ENCODE measurements around the gene ADGRV1. TPM values are rescaled to one million over a fixed set of nuclear protein-coding genes. Genes with fewer than 3 reads are reported as not detected.

Gene ADGRV1
- total RNA-seq, 1 donor from 2014 or later = 18.2 TPM

GRCh38 chr5:90641528-90641927 is 82.9 kb downstream of the ADGRV1 start:
- no peaks in the 10 kb centered on the region for H3K36me3 Mint-ChIP-seq (ENCODE audit: unreplicated experiment)
- no peak overlapping the region for H3K4me3 Mint-ChIP-seq (ENCODE audit: unreplicated experiment)
- no peaks in the 10 kb centered on the region for H3K27me3 Mint-ChIP-seq (ENCODE audit: unreplicated experiment)
- no peak for DNase-seq
- H3K4me1 Mint-ChIP-seq (ENCODE audit: low read depth, unreplicated experiment) = peaks cover 2% of the 10 kb centered on the region
- no peak for TF ChIP-seq CTCF (IDR thresholded peaks at IDR 0.05; ENCODE audit: partially characterized antibody, unreplicated experiment)
- H3K9me3 Mint-ChIP-seq (ENCODE audit: unreplicated experiment) = no peaks in the 10 kb centered on the region
- no peak overlapping the region for H3K27ac Mint-ChIP-seq (ENCODE audit: unreplicated experiment)

DNA sequence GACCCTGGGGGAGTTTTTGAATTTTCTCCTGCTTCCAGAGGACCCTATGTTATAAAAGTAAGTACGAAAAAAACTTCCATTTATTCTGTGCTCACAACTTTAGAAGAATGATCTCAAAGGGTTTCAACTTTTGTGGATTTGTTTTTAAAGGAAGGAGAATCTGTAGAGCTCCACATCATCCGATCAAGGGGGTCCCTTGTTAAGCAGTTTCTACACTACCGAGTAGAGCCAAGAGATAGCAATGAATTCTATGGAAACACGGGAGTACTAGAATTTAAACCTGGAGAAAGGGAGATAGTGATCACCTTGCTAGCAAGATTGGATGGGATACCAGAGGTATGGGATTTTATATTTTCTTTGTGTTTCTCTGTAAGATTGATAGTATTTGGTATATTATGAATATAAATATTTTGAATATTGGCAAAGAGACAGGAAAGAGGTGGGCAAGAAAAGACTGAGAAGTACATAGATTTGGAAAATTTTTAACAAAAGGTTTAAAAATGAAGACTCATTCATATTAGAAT is 84.2 kb downstream of the ADGRV1 start:
- no peak for DNase-seq
- no peak overlapping the region for H3K27ac Mint-ChIP-seq (ENCODE audit: unreplicated experiment)
- no peaks in the 10 kb centered on the region for H3K36me3 Mint-ChIP-seq (ENCODE audit: unreplicated experiment)
- H3K4me1 Mint-ChIP-seq (ENCODE audit: low read depth, unreplicated experiment) = peaks cover 2% of the 10 kb centered on the region
- H3K9me3 Mint-ChIP-seq (ENCODE audit: unreplicated experiment) = no peaks in the 10 kb centered on the region
- no peaks in the 10 kb centered on the region for H3K27me3 Mint-ChIP-seq (ENCODE audit: unreplicated experiment)
- no peak for TF ChIP-seq CTCF (IDR thresholded peaks at IDR 0.05; ENCODE audit: partially characterized antibody, unreplicated experiment)
- no peak overlapping the region for H3K4me3 Mint-ChIP-seq (ENCODE audit: unreplicated experiment)

- Mint-ChIP-seq H3K36me3 (ENCODE audit: unreplicated experiment) (no peaks in the 10 kb centered on the region), H3K4me3 (ENCODE audit: unreplicated experiment) (no peak overlapping the region), H3K4me1 (ENCODE audit: low read depth, unreplicated experiment) (peaks cover 2% of the 10 kb centered on the region), H3K9me3 (ENCODE audit: unreplicated experiment) (no peaks in the 10 kb centered on the region), H3K27ac (ENCODE audit: unreplicated experiment) (no peak overlapping the region), H3K27me3 (ENCODE audit: unreplicated experiment) (no peaks in the 10 kb centered on the region)
- TF ChIP-seq CTCF (IDR thresholded peaks at IDR 0.05; ENCODE audit: partially characterized antibody, unreplicated experiment) = no peak
- DNase-seq = no peak
These were observed 85.5 kb downstream of the ADGRV1 start for GRCh38 chr5:90644132-90644531.

DNA sequence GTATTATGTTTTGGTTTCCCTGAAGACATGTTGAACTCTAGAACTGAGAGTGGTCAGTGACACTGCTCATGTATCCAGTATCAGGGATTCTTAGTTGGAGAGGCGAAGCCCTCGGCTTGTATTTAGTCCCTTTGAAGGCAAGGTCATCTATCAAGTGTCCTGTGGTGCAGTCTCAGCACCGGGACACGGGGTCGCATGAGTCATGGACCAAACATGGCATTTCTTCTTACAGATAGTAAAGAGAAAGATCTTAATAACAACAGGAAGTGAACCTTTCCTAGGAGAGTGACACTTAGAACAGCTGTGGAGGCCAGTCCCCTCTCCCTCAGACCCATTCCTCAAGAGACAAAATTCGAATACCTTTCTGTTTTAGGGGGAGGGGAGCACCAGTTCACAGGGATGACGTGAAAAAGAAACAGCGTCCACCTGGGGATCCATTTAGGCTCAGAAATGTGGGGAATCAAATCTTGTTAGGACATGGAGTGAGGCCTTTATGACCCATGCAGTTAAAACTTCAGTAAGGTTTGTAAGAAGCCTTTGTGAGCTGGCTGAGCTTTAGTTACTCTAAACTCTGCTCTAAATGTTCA is 86.5 kb downstream of the ADGRV1 start:
- Mint-ChIP-seq H3K4me3 (ENCODE audit: unreplicated experiment) (no peak overlapping the region), H3K27me3 (ENCODE audit: unreplicated experiment) (no peaks in the 10 kb centered on the region), H3K36me3 (ENCODE audit: unreplicated experiment) (no peaks in the 10 kb centered on the region), H3K27ac (ENCODE audit: unreplicated experiment) (no peak overlapping the region), H3K4me1 (ENCODE audit: low read depth, unreplicated experiment) (peaks cover 2% of the 10 kb centered on the region), H3K9me3 (ENCODE audit: unreplicated experiment) (no peaks in the 10 kb centered on the region)
- DNase-seq = no peak
- TF ChIP-seq CTCF (IDR thresholded peaks at IDR 0.05; ENCODE audit: partially characterized antibody, unreplicated experiment) = no peak

GRCh38 chr5:90650767-90651166 is 92.2 kb downstream of the ADGRV1 start:
- Mint-ChIP-seq H3K27me3 (ENCODE audit: unreplicated experiment) (no peaks in the 10 kb centered on the region), H3K27ac (ENCODE audit: unreplicated experiment) (no peak overlapping the region)

More at GRCh38 chr5:90650767-90651166, 92.2 kb downstream of the ADGRV1 start:
- no peaks in the 10 kb centered on the region for H3K9me3 Mint-ChIP-seq (ENCODE audit: unreplicated experiment)
- H3K4me1 Mint-ChIP-seq (ENCODE audit: low read depth, unreplicated experiment) = no peaks in the 10 kb centered on the region
- H3K4me3 Mint-ChIP-seq (ENCODE audit: unreplicated experiment) = no peak overlapping the region
- H3K36me3 Mint-ChIP-seq (ENCODE audit: unreplicated experiment) = no peaks in the 10 kb centered on the region
- TF ChIP-seq CTCF (IDR thresholded peaks at IDR 0.05; ENCODE audit: partially characterized antibody, unreplicated experiment) = no peak
- no peak for DNase-seq

Measured in glutamatergic neuron (in vitro differentiated cells).